ENCODE results near the gene AS3MT. TPM values are rescaled to one million over a fixed set of nuclear protein-coding genes. Genes with fewer than 3 reads are reported as not detected.

The AS3MT gene
- polyA plus RNA-seq, 1 of the 3 experiments (the other 2 are of a cell fraction) = 9.0 TPM

- 71% methylated on average over 5 of the region's 5 CpGs for WGBS (ENCODE audit: low lambda C conversion rate)
- H3F3A ChIP-seq (replicated peaks; ENCODE audit: insufficient read depth) = no peaks in the 10 kb centered on the region
- no peaks in the 10 kb centered on the region for H3K9me3 ChIP-seq
- no peaks in the 10 kb centered on the region for H4K20me1 ChIP-seq (ENCODE audit: insufficient read depth)
- no peaks in the 10 kb centered on the region for H3K27me3 ChIP-seq (ENCODE audit: insufficient read depth)
- no peaks in the 10 kb centered on the region for H3K4me1 ChIP-seq (ENCODE audit: control insufficient read depth in 1 of 2, insufficient read depth in 2 of 2, low read depth in 1 of 2, low read length in 1 of 2)
- no peaks in the 10 kb centered on the region for H3K79me2 ChIP-seq (ENCODE audit: insufficient read depth)
- H3K9me2 ChIP-seq = no peaks in the 10 kb centered on the region
- H3K4me2 ChIP-seq = no peak overlapping the region
- no peak for DNase-seq
- H3K4me3 ChIP-seq (ENCODE audit: low read depth in 2 of 2, low read length in 1 of 2) = no peak overlapping the region
- ChIA-PET CTCF (no interaction called here), POLR2A (no interaction called here)
- H2AFZ ChIP-seq (ENCODE audit: low read depth) = no peak overlapping the region
- TF ChIP-seq RAD21 (IDR thresholded peaks at IDR 0.05; ENCODE audit: low read length) (no peak), TCF12 (IDR thresholded peaks at IDR 0.05) (no peak), RFX5 (IDR thresholded peaks at IDR 0.05; ENCODE audit: low read length) (no peak), IRF3 (IDR thresholded peaks at IDR 0.05; ENCODE audit: low read depth, low read length) (no peak), GATA2 (CRISPR knock-in tag; IDR thresholded peaks at IDR 0.05) (no peak), NFIC (IDR thresholded peaks at IDR 0.05; ENCODE audit: borderline replicate concordance) (no peak), FOSL2 (IDR thresholded peaks at IDR 0.05; ENCODE audit: borderline replicate concordance, low read depth) (no peak), RCOR1 (IDR thresholded peaks at IDR 0.05; ENCODE audit: low read length) (no peak), GABPA (IDR thresholded peaks at IDR 0.05; ENCODE audit: low read depth) (no peak), TEAD4 (IDR thresholded peaks at IDR 0.05; ENCODE audit: borderline replicate concordance, insufficient read depth) (no peak), RXRA (IDR thresholded peaks at IDR 0.05; ENCODE audit: borderline replicate concordance, low read depth) (no peak), CTCF (IDR thresholded peaks at IDR 0.05) (no peak), USF1 (IDR thresholded peaks at IDR 0.05; ENCODE audit: borderline replicate concordance, low read depth) (no peak), SIN3A (IDR thresholded peaks at IDR 0.05; ENCODE audit: borderline replicate concordance, low read depth, low read length) (no peak), YY1 (IDR thresholded peaks at IDR 0.05; ENCODE audit: low read depth) (no peak), MEF2A (IDR thresholded peaks at IDR 0.05; ENCODE audit: borderline replicate concordance, low read depth) (no peak), PBX3 (IDR thresholded peaks at IDR 0.05) (no peak), SMC3 (IDR thresholded peaks at IDR 0.05; ENCODE audit: low read depth, low read length) (no peak), USF2 (IDR thresholded peaks at IDR 0.05; ENCODE audit: borderline replicate concordance, low read depth, low read length) (no peak), CHD2 (IDR thresholded peaks at IDR 0.05; ENCODE audit: low read length, partially characterized antibody) (no peak)
- H3K36me3 ChIP-seq (replicated peaks in 1 of 2; ENCODE audit: control insufficient read depth in 1 of 2, insufficient read depth in 2 of 2, low read length in 1 of 2) = no peaks in the 10 kb centered on the region
- no peak overlapping the region for H3K9ac ChIP-seq
- H3K27ac ChIP-seq (ENCODE audit: low read depth in 2 of 2, low read length in 1 of 2) = no peak overlapping the region
Observed at GRCh38 chr10:102931643-102932042, 62.4 kb downstream of the AS3MT start.

Measured in SK-N-SH (cell line).